ENCODE measurements around the gene CRTAC1. TPM values are rescaled to one million over a fixed set of nuclear protein-coding genes. Genes with fewer than 3 reads are reported as not detected.

The CRTAC1 gene
- total RNA-seq, 1 donor from 2014 or later: not detected

DNA sequence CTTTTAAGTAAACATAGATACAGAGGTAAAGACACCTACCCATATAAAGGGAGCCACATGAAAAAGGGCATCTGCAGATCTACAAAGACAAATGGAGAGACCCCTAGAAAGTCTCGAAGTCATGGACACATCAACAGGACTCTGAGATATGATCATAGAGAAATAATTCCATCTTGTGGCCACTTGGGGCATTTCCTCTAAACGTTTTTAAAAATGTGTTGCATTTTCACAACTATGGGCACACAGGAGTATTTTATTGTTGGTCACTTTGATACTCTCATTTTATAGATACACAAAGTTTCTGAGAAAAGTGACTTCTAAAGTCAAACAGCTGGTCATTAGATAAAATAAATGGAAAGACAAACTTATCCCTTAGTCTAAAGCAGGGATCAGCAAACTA is 87.1 kb downstream of the CRTAC1 start:
- intact Hi-C loops (cut with micrococcal nuclease): no loop called here
- no peak for DNase-seq (ENCODE audit: low spot score)
- Mint-ChIP-seq H3K4me3 (no peak overlapping the region), H3K36me3 (ENCODE audit: low read depth) (no peaks in the 10 kb centered on the region), H3K27me3 (ENCODE audit: insufficient read depth) (peaks cover 8% of the 10 kb centered on the region), H3K9me3 (peaks cover 18% of the 10 kb centered on the region), H3K27ac (no peak overlapping the region), H3K4me1 (ENCODE audit: low read depth) (no peaks in the 10 kb centered on the region)

DNA sequence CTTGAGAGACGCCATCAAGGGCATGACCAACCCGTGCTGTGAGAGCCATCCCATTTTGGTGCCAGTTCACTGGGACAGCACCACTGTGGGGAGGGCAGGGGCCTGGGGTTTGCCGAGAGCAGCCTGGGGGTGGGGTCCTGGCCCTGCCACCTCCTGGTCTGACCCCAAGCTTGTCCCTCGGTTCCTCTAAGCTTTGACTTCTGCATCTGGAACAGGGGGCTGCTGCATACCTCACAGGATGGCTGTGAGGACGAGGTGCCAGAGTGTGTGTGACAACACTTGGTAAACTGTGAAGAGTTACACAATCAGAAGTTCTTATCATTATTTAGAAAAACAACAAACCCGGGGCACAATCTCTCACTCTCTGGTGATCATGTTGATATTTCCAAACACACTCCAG is 89.9 kb downstream of the CRTAC1 start:
- Mint-ChIP-seq H3K9me3 (peaks cover 7% of the 10 kb centered on the region), H3K27ac (no peak overlapping the region), H3K4me3 (no peak overlapping the region), H3K36me3 (ENCODE audit: low read depth) (no peaks in the 10 kb centered on the region), H3K27me3 (ENCODE audit: insufficient read depth) (peaks cover 5% of the 10 kb centered on the region), H3K4me1 (ENCODE audit: low read depth) (no peaks in the 10 kb centered on the region)
- intact Hi-C loops (cut with micrococcal nuclease): no loop called here
- DNase-seq (ENCODE audit: low spot score): no peak

DNA sequence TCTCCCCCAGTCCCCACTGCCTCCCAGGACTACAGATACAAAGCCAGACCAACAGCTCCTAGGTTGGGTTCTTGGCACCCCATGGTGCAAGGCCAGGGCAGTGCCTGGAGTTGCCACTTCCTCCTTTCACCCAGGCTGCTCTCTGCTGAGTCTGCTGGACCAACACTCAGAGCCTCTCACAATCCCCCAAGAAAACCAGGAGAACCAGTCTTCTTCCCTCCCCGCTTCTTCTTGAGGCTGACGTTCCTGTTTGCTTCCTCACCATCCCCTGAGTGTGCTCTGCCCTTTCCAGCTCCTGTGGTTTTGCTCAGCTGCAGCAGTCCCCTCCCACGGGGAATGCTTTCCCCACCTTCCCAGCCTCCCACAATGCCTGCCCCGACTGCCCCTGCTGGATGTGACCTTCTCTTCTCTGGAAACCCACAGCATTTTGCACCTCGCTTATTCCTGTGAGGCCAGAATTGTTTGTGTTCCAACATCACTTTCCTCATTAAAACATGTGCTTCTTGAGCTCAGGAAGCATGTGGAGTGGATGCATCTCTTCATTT is 90.9 kb downstream of the CRTAC1 start:
- peaks cover 5% of the 10 kb centered on the region for H3K27me3 Mint-ChIP-seq (ENCODE audit: insufficient read depth)
- intact Hi-C loops (cut with micrococcal nuclease): no loop called here
- H3K4me1 Mint-ChIP-seq (ENCODE audit: low read depth): no peaks in the 10 kb centered on the region
- no peak for DNase-seq (ENCODE audit: low spot score)
- no peak overlapping the region for H3K4me3 Mint-ChIP-seq
- H3K36me3 Mint-ChIP-seq (ENCODE audit: low read depth): no peaks in the 10 kb centered on the region
- H3K9me3 Mint-ChIP-seq: peaks cover 2% of the 10 kb centered on the region
- no peak overlapping the region for H3K27ac Mint-ChIP-seq

DNA sequence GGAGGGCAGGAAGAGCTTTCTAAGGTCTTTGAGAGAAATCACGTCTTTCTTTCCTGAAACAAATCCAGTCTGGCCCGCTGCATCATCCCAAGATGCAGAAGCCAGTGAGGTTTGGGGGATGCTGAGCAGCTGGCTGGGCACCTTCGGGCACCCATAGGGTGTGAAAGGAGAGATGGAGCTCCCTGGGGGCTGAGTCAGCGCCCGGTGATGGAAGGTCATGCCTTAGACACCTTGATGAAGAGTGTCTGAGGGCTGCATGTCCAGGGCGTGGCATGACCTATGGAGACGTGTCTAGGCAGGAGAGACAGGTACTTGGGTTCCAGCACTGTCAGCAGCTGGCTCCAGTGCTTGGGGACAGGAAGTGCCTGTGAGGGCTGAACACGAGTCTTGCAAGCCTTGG is 92.5 kb downstream of the CRTAC1 start:
- no peaks in the 10 kb centered on the region for H3K36me3 Mint-ChIP-seq (ENCODE audit: low read depth)
- H3K9me3 Mint-ChIP-seq: no peaks in the 10 kb centered on the region
- intact Hi-C loops (cut with micrococcal nuclease): no loop called here
- no peak for DNase-seq (ENCODE audit: low spot score)
- H3K27ac Mint-ChIP-seq: no peak overlapping the region
- H3K4me3 Mint-ChIP-seq: no peak overlapping the region
- peaks cover 5% of the 10 kb centered on the region for H3K27me3 Mint-ChIP-seq (ENCODE audit: insufficient read depth)
- no peaks in the 10 kb centered on the region for H3K4me1 Mint-ChIP-seq (ENCODE audit: low read depth)

DNA sequence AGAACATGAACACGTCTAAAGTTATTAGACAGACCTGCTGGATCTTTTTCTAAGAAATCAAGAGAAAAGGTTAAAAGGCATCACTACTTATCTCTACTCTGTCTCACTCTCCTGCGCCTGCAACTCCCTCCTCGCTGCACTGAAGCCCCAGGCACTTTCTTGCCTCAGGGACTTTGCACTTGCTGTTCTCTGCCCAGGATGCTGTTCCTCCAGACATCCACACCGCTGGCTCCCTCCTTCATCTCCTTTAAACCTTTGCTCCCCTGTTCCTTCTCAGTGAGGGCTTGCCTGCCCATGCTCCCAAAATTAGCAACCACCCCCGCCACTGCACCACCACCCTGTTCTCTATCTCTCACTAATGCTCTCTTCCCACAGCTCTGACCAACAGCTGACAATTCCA is 93.4 kb downstream of the CRTAC1 start:
- DNase-seq (ENCODE audit: low spot score): no peak
- H3K36me3 Mint-ChIP-seq (ENCODE audit: low read depth): no peaks in the 10 kb centered on the region
- intact Hi-C loops (cut with micrococcal nuclease): no loop called here
- H3K4me1 Mint-ChIP-seq (ENCODE audit: low read depth): no peaks in the 10 kb centered on the region
- no peak overlapping the region for H3K27ac Mint-ChIP-seq
- no peak overlapping the region for H3K4me3 Mint-ChIP-seq
- no peaks in the 10 kb centered on the region for H3K9me3 Mint-ChIP-seq
- peaks cover 5% of the 10 kb centered on the region for H3K27me3 Mint-ChIP-seq (ENCODE audit: insufficient read depth)

DNA sequence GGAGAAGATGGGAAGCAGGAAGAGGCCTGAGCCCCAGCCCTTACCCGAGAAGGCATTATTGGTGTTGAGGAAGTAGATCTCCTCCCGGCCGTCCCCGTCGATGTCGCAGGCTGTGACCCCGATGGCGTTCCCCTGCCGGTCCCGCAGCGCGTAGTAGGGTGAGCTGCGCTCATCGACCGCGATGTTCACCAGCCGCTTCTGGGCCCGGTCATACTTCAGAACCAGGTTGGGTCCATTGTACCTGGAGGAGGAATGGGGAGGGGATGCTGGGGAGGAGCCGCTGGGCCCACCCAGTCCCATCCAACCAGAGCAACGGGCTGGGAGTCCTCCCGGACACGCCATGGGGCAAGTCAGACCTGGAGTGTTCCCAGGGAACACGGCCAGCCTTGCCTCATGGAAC is 94.3 kb downstream of the CRTAC1 start:
- DNase-seq (ENCODE audit: low spot score): no peak
- no peaks in the 10 kb centered on the region for H3K36me3 Mint-ChIP-seq (ENCODE audit: low read depth)
- H3K27me3 Mint-ChIP-seq (ENCODE audit: insufficient read depth): peaks cover 3% of the 10 kb centered on the region
- no peaks in the 10 kb centered on the region for H3K9me3 Mint-ChIP-seq
- H3K4me1 Mint-ChIP-seq (ENCODE audit: low read depth): no peaks in the 10 kb centered on the region
- H3K27ac Mint-ChIP-seq: no peak overlapping the region
- intact Hi-C loops (cut with micrococcal nuclease): no loop called here
- H3K4me3 Mint-ChIP-seq: no peak overlapping the region

DNA sequence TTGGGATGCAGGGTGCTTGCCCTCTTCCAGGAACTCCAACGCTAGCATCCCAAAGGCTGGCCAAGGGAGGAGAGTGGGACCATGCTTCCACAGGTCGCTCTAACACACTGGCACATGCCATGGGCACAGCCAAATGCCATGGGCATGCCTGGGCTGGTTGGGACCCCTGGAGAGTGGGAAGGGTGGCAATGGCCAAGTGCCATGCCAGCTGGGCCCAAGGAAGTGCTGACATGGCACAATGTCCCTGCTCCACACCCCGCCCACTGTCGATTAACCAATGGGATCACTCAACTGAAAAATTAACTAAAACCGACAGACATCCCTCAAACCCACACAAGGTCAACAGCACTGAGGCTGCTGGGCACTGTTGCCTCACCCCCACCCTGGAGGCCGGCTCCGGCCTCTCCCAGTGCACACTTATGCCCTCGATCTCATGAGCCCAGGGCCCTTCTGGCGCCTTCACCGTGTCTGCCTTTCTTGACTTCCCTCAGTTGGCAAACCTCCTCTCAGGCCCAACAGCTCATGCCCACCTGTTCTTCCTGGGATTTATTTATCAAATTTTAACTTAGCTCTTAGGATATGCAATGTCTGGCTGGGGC is 97.4 kb downstream of the CRTAC1 start:
- no peaks in the 10 kb centered on the region for H3K4me1 Mint-ChIP-seq (ENCODE audit: low read depth)
- H3K4me3 Mint-ChIP-seq: no peak overlapping the region
- intact Hi-C loops (cut with micrococcal nuclease): no loop called here
- H3K9me3 Mint-ChIP-seq: no peaks in the 10 kb centered on the region
- peaks cover 1% of the 10 kb centered on the region for H3K27me3 Mint-ChIP-seq (ENCODE audit: insufficient read depth)
- no peaks in the 10 kb centered on the region for H3K36me3 Mint-ChIP-seq (ENCODE audit: low read depth)
- no peak for DNase-seq (ENCODE audit: low spot score)
- H3K27ac Mint-ChIP-seq: no peak overlapping the region

DNA sequence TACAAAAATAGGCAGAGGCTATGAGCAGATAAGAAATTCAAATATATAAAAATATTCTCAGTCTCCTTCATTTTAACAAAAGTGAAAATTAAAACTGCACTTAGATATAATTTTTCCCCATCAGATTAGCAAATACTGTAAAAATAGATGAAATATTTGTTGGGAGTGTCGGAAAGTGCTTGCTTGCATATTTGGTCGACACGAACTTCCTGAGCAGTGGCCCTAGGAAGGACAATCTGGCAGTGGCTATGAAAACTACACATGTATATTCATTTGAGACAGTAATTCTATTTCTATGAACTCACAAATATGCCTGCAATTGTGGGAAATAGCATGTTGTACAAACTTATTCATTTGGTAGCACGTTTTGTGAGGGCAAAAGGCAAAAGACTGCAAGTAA is 99.4 kb downstream of the CRTAC1 start:
- peaks cover 1% of the 10 kb centered on the region for H3K27me3 Mint-ChIP-seq (ENCODE audit: insufficient read depth)
- no peak overlapping the region for H3K4me3 Mint-ChIP-seq
- no peaks in the 10 kb centered on the region for H3K4me1 Mint-ChIP-seq (ENCODE audit: low read depth)
- intact Hi-C loops (cut with micrococcal nuclease): no loop called here
- no peak overlapping the region for H3K27ac Mint-ChIP-seq
- no peak for DNase-seq (ENCODE audit: low spot score)
- H3K36me3 Mint-ChIP-seq (ENCODE audit: low read depth): no peaks in the 10 kb centered on the region
- no peaks in the 10 kb centered on the region for H3K9me3 Mint-ChIP-seq

DNA sequence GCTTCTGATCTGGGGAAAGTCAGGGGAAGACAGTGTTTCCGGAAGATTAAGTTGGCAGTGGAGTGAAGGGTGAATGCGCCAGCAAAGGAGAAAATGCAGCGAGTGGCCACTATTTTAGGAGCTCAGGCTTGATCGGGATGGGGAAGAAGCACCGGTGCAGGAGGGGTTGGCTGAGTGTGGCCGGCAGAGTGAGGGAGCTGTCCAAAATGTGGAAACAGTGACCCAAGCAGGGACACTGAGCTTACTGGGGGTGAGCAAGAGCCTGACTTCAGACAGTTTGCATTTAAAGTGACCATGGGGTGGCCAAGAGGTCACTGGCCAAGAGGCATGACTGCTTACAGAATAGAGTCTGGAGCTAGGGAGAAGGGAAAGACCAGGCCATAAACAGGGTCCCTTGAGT is 101.5 kb downstream of the CRTAC1 start:
- Mint-ChIP-seq H3K27ac (no peak overlapping the region), H3K4me1 (ENCODE audit: low read depth) (no peaks in the 10 kb centered on the region), H3K27me3 (ENCODE audit: insufficient read depth) (peaks cover 9% of the 10 kb centered on the region), H3K36me3 (ENCODE audit: low read depth) (no peaks in the 10 kb centered on the region), H3K4me3 (no peak overlapping the region), H3K9me3 (no peaks in the 10 kb centered on the region)
- no peak for DNase-seq (ENCODE audit: low spot score)
- intact Hi-C loops (cut with micrococcal nuclease): no loop called here

DNA sequence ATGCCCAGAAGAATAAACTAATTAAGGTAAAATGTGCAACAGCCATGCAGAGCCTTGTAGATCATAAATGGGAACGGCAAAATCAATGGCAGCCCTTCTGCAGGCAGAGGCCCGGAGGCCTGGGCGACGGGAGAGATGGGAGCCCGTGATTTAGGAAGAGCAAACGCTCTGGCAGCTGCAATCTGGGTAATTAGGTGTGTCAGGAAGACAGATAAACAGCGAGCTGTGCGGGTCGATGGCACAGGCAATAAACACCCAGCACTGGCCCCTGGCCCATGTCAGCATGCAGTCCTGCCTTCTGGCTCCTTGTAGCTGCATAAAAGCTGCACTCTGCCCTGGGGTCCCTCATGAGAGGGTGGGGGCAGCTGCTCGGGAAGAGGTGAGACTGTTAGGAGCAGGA is 102.8 kb downstream of the CRTAC1 start:
- Mint-ChIP-seq H3K27ac (no peak overlapping the region), H3K9me3 (no peaks in the 10 kb centered on the region), H3K4me1 (ENCODE audit: low read depth) (no peaks in the 10 kb centered on the region), H3K4me3 (no peak overlapping the region), H3K27me3 (ENCODE audit: insufficient read depth) (peaks cover 9% of the 10 kb centered on the region), H3K36me3 (ENCODE audit: low read depth) (no peaks in the 10 kb centered on the region)
- DNase-seq (ENCODE audit: low spot score): no peak
- intact Hi-C loops (cut with micrococcal nuclease): no loop called here

DNA sequence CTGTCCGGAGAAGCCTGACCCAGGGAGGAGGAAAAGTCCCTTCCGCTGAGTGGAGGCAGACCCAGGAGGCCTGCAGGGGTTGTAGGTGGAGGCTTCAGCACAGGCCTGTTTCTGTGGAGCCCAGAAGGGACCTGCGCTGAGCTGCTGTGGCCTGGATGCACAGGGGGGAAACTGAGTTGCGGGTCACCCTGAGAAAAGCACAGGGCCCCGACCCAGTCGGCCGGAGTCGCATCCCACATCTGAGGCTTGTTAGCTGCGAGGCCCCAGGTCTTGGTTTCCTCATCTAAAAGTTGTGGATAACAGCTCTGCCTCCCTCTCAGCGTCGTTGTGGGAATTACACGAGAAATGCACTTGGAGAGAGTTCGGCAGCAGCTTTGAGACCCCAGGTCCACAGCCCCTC is 104.4 kb downstream of the CRTAC1 start:
- intact Hi-C loops (cut with micrococcal nuclease): no loop called here
- Mint-ChIP-seq H3K4me1 (ENCODE audit: low read depth) (no peaks in the 10 kb centered on the region), H3K4me3 (no peak overlapping the region), H3K27ac (no peak overlapping the region), H3K27me3 (ENCODE audit: insufficient read depth) (peaks cover 9% of the 10 kb centered on the region), H3K36me3 (ENCODE audit: low read depth) (no peaks in the 10 kb centered on the region), H3K9me3 (no peaks in the 10 kb centered on the region)
- no peak for DNase-seq (ENCODE audit: low spot score)

DNA sequence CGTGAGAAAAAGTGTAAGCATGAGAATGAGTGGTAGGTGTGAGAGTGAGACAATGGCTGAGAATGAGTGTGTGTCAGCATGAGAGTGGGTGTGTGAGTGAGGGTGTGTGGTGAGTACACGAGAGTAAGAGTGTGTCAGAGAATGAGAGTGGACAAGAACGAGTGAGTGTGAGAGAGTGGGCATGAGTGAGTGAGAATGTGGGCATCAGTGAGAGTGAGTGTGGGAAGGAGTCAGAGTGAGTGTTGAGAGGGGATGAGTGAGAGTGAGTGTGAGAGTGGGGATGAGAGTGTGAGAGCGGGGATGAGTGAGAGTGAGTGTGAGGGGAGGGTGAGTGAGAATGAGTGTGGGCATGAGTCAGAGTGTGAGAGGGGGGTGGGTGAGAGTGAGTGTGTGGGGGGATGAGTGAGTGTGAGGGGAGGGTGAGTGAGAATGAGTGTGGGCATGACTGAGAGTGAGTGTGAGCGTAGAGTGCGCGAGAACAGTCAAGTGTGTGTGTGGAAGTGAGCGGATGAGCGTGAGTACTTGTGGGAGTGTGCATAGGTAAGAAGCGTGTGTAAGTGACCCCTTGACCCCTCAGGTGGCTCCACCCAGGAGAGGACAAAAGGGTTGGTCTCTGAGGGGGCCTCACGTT is 105.0 kb downstream of the CRTAC1 start:
- no peaks in the 10 kb centered on the region for H3K36me3 Mint-ChIP-seq (ENCODE audit: low read depth)
- no peaks in the 10 kb centered on the region for H3K9me3 Mint-ChIP-seq
- no peak overlapping the region for H3K4me3 Mint-ChIP-seq
- peaks cover 8% of the 10 kb centered on the region for H3K27me3 Mint-ChIP-seq (ENCODE audit: insufficient read depth)
- no peak for DNase-seq (ENCODE audit: low spot score)
- intact Hi-C loops (cut with micrococcal nuclease): no loop called here
- no peak overlapping the region for H3K27ac Mint-ChIP-seq
- no peaks in the 10 kb centered on the region for H3K4me1 Mint-ChIP-seq (ENCODE audit: low read depth)

DNA sequence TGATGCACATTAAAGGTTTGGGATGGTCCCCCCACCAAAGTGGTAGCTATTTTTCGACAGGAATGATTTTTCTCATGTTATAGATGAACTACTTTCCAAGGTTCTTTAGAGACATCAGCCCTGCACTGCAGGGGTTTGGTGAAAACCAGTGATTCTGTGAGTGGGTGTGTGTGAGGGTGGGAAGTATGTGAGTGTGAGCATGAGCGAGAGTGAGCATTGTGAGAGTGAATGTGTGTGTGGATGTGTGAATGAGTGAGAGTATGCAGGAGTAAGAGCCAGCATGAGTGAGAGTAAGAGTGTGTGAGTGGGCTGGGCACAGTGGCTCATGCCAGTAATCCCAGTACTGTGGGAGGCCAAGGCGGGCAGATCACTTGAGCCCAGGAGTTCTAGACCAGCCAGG is 105.7 kb downstream of the CRTAC1 start:
- intact Hi-C loops (cut with micrococcal nuclease): no loop called here
- no peaks in the 10 kb centered on the region for H3K4me1 Mint-ChIP-seq (ENCODE audit: low read depth)
- no peak for DNase-seq (ENCODE audit: low spot score)
- no peaks in the 10 kb centered on the region for H3K36me3 Mint-ChIP-seq (ENCODE audit: low read depth)
- no peaks in the 10 kb centered on the region for H3K9me3 Mint-ChIP-seq
- H3K27ac Mint-ChIP-seq: no peak overlapping the region
- H3K27me3 Mint-ChIP-seq (ENCODE audit: insufficient read depth): peaks cover 8% of the 10 kb centered on the region
- H3K4me3 Mint-ChIP-seq: no peak overlapping the region

DNA sequence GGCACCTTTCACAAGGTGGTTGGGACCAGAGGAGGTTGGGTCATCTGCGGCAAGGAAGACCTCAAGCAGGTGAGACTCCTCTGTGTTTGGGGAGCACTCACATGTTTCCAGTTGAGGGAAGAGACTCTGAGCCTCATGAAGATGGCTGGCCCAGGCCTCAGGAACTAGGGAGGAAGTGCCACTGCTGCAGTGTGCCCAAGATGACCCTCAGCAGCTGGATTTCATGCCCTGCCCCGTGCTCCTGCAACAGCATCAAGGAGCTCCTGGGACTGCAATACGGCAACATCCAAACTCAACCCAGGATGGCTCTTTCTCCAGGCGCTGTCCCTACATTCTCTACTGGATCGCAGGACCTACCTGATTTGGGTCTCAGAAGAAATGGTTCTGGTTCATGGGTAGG is 106.9 kb downstream of the CRTAC1 start:
- no peak overlapping the region for H3K27ac Mint-ChIP-seq
- peaks cover 10% of the 10 kb centered on the region for H3K27me3 Mint-ChIP-seq (ENCODE audit: insufficient read depth)
- no peak overlapping the region for H3K4me3 Mint-ChIP-seq
- DNase-seq (ENCODE audit: low spot score): no peak
- no peaks in the 10 kb centered on the region for H3K36me3 Mint-ChIP-seq (ENCODE audit: low read depth)
- no peaks in the 10 kb centered on the region for H3K9me3 Mint-ChIP-seq
- no peaks in the 10 kb centered on the region for H3K4me1 Mint-ChIP-seq (ENCODE audit: low read depth)
- intact Hi-C loops (cut with micrococcal nuclease): no loop called here

All from activated T-helper 1 cell treated with anti-CD3 and anti-CD28 coated beads, Interleukin-12 subunit alpha, Interleukin-12 subunit beta, Interleukin-2, Interleukin-4 antibody, amounts not matched to agents 30 ng/mL and 10 ng/mL and 1 ng/mL, durations not matched to agents 14 hours and 24 hours and 36 hours (primary cell).